HL-60 (cell line): ENCODE results near the gene PARP3.

Experiments
- GABPA ChIP-seq: IDR thresholded peaks from 2 replicates; pipeline ENCODE4 v1.6.1; 2012; ENCODE audit warnings: low read depth
- POLR2AphosphoS5 ChIP-seq: IDR thresholded peaks from 2 replicates; pipeline ENCODE4 v1.6.1; 2012; ENCODE audit warnings: low read depth
- REST ChIP-seq: IDR thresholded peaks from 2 replicates; pipeline ENCODE4 v1.6.1; 2012; ENCODE audit warnings: low read depth; ENCODE audit not compliant: insufficient replicate concordance
- SPI1 ChIP-seq: IDR thresholded peaks from 2 replicates; pipeline ENCODE4 v1.6.1; 2012; ENCODE audit warnings: low read depth, mild to moderate bottlenecking, borderline replicate concordance
- TF ChIP-seq, protein P1 (sequence below): IDR thresholded peaks from one replicate; pipeline ENCODE4 v1.5.1; 2011; ENCODE audit warnings: low read length, control low read depth, inconsistent platforms; ENCODE audit not compliant: insufficient read depth

DNA sequence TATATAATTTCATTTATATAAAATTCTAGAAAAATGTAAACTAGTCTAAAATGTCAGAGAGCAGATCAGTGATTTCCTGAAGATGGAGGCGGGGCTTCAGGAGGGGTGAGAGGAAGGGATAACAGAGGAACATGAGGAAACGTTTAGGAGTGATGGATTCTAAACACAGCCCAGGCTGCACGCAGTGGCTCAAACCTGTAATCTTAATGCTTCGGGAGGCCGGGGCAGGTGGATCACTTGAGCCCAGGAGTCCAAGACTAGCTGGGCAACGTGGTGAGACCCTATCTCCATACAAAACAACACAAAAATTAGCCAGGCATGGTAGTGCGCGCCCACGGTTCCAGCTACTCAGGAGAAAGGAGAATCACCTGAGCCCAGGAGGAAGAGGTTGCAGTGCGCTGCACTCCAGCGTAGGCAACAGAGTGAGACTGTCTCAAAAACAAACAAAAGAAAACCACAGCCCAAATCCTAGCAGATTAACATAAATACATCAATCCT lies 21.0 kb upstream of the PARP3 start:
- TF ChIP-seq, protein P1, sequence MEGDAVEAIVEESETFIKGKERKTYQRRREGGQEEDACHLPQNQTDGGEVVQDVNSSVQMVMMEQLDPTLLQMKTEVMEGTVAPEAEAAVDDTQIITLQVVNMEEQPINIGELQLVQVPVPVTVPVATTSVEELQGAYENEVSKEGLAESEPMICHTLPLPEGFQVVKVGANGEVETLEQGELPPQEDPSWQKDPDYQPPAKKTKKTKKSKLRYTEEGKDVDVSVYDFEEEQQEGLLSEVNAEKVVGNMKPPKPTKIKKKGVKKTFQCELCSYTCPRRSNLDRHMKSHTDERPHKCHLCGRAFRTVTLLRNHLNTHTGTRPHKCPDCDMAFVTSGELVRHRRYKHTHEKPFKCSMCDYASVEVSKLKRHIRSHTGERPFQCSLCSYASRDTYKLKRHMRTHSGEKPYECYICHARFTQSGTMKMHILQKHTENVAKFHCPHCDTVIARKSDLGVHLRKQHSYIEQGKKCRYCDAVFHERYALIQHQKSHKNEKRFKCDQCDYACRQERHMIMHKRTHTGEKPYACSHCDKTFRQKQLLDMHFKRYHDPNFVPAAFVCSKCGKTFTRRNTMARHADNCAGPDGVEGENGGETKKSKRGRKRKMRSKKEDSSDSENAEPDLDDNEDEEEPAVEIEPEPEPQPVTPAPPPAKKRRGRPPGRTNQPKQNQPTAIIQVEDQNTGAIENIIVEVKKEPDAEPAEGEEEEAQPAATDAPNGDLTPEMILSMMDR = no peak
- no peak for TF ChIP-seq POLR2AphosphoS5
- no peak for TF ChIP-seq GABPA
- no peak for TF ChIP-seq REST
- no peak for TF ChIP-seq SPI1
